Mammary epithelial cell (primary cell): ENCODE measurements around the gene EEF1B2.
"Not testable (repeated sequence)": the region's sequence is repeated elsewhere in the genome, so short reads cannot be mapped to it uniquely, and the experiment has no call there.

ENCODE experiments used
- CTCF ChIP-seq, 2 donors: IDR thresholded peaks in 1 of 2; conservative IDR thresholded peaks in 1 of 2; 2 replicates each; pipeline ENCODE4 v1.5.1; 2011 to 2012; ENCODE audit warnings: inconsistent platforms in 2 of 2, low read length in 2 of 2, mild to moderate bottlenecking in 2 of 2, control low read depth in 1 of 2, low read depth in 1 of 2; ENCODE audit not compliant: insufficient read depth in 1 of 2; ENCODE audit errors: extremely low read depth in 1 of 2
- EZH2 ChIP-seq: IDR thresholded peaks from 2 replicates; pipeline ENCODE4 v1.6.1; 2012; ENCODE audit warnings: low read length, inconsistent platforms, borderline replicate concordance

- not testable (repeated sequence) for TF ChIP-seq CTCF (conservative IDR thresholded peaks at IDR 0.05 in 1 of 2, IDR thresholded peaks at IDR 0.05 in 1 of 2; ENCODE audit: extremely low read depth in 1 of 2, insufficient read depth in 1 of 2, low read depth in 1 of 2, low read length in 2 of 2); EZH2
These were observed 2.7 kb upstream of the EEF1B2 start for GRCh38 chr2:206157014-206157413.
